GM08714 (cell line): ENCODE data around the gene TARM1.

Source experiments
- H3K4me3 ChIP-seq: fragments of 200-500 bp; sonication (Bioruptor generic); 2 replicates; pipeline ENCODE4 v1.5.1; 2014; ENCODE audit warnings: mild to moderate bottlenecking, low read length, inconsistent platforms
- ZNF274 ChIP-seq: IDR thresholded peaks from 2 replicates; pipeline ENCODE4 v1.6.1; 2012; ENCODE audit warnings: mild to moderate bottlenecking, low read depth, low read length

Gene TARM1

GRCh38 chr19:54081032-54081431 lies at the start of gene TARM1:
TSS of gene TARM1 (minus strand) at chr19:54081365. CDS start at chr19:54081340, 25 bp downstream.
- H3K4me3 ChIP-seq, result no peak within 1 kb of the TSS
- no peak for TF ChIP-seq ZNF274

GRCh38 chr19:54129617-54129996 lies 48.4 kb upstream of the TARM1 start:
- H3K4me3 ChIP-seq, result no peak overlapping the region
- no peak for TF ChIP-seq ZNF274

- TF ChIP-seq ZNF274, result no peak
- H3K4me3 ChIP-seq, result no peak overlapping the region
Observed at GRCh38 chr19:54128796-54129616, 47.8 kb upstream of the TARM1 start.

- TF ChIP-seq ZNF274, result no peak
- no peak overlapping the region for H3K4me3 ChIP-seq
Observed at GRCh38 chr19:54128441-54128725, 47.2 kb upstream of the TARM1 start.

GRCh38 chr19:54127688-54128440 lies 46.7 kb upstream of the TARM1 start:
- H3K4me3 ChIP-seq, result no peak overlapping the region
- no peak for TF ChIP-seq ZNF274

GRCh38 chr19:54125713-54126112 lies 44.5 kb upstream of the TARM1 start:
- no peak for TF ChIP-seq ZNF274
- H3K4me3 ChIP-seq, result no peak overlapping the region

- no peak for TF ChIP-seq ZNF274
- no peak overlapping the region for H3K4me3 ChIP-seq
Observed at GRCh38 chr19:54124393-54124792, 43.2 kb upstream of the TARM1 start.

- H3K4me3 ChIP-seq, result no peak overlapping the region
- no peak for TF ChIP-seq ZNF274
Observed at GRCh38 chr19:54123682-54124081, 42.5 kb upstream of the TARM1 start.

GRCh38 chr19:54121259-54121658 lies 40.1 kb upstream of the TARM1 start:
- no peak overlapping the region for H3K4me3 ChIP-seq
- no peak for TF ChIP-seq ZNF274

- no peak for TF ChIP-seq ZNF274
- peak within 1 kb of the TSS; percentile 86 for H3K4me3 ChIP-seq
Observed at GRCh38 chr19:54115109-54116063, 34.2 kb upstream of the TARM1 start, which contains the start of the genes PRPF31 and TFPT. TSS of gene PRPF31 (plus strand) at chr19:54115754. CDS start at chr19:54118279, 2,525 bp downstream. TSS of gene TFPT (minus strand) at chr19:54115657. CDS start at chr19:54115269, 388 bp downstream.

GRCh38 chr19:54114340-54115108 lies 33.4 kb upstream of the TARM1 start:
- no peak for TF ChIP-seq ZNF274
- peak overlapping the region; percentile 86 for H3K4me3 ChIP-seq

GRCh38 chr19:54109651-54110050 lies 28.5 kb upstream of the TARM1 start:
- H3K4me3 ChIP-seq, result no peak overlapping the region
- TF ChIP-seq ZNF274, result no peak

GRCh38 chr19:54108496-54108895 lies 27.3 kb upstream of the TARM1 start:
- no peak for TF ChIP-seq ZNF274
- no peak overlapping the region for H3K4me3 ChIP-seq
